Right ventricle myocardium inferior (tissue), 1 donor: ENCODE measurements around the gene SRPK2. TPM values are rescaled to one million over a fixed set of nuclear protein-coding genes. Genes with fewer than 3 reads are reported as not detected.
"Not testable (repeated sequence)": the region's sequence is repeated elsewhere in the genome, so short reads cannot be mapped to it uniquely, and the experiment has no call there.

Source experiments
- ATAC-seq: fragments of 200-7000 bp; cut with Tn5 transposase; one replicate; pipeline ENCODE4 v1.9.1; 2020; ENCODE audit warnings: mild to moderate bottlenecking, moderate library complexity
- DNase-seq: peaks from one replicate; pipeline ENCODE4 v3.0.0; 2021; ENCODE audit errors: missing footprints
- intact Hi-C: fragments of 100-400 bp; cut with DNase I; formaldehyde crosslinking; loops from one replicate; pipeline ENCODE4 v1.11.0; 2022
- total RNA-seq: library from RNA; stranded (reverse); fragmentation: NEBNext Ultra II Directional; extraction: Animal tissue kit (Norgen Biotek cat#: 25700); gene quantifications from one replicate; pipeline ENCODE4 v1.2.1, GENCODE V29; 2021
- donor health status: DM: no; HTN: yes; CAD: no; lungs with severe emphysema.

SRPK2 gene
- total RNA-seq, 1 donor from 2014 or later = 26.8 TPM

DNA sequence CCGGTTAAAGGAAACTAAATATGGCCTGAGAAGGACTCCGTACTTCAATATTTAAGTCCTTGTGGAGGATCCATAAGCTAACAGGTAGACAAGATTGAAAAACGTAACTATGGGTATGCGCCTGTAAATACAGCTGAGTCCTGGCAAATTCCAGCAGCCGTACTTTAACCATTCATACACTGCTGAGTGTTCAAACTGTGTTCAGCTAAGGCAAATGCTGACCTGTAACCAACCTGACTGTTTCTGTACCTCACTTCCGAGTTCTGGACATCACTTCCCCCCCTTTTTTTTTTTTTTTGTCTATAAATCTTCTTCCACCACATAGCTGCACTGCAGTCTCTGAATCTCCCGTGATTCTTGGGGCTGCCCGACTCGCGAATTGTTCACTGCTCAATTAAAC lies 69.1 kb downstream of the SRPK2 start:
- intact Hi-C loops = no loop called here
- DNase-seq (no peak), ATAC-seq (no peak)

DNA sequence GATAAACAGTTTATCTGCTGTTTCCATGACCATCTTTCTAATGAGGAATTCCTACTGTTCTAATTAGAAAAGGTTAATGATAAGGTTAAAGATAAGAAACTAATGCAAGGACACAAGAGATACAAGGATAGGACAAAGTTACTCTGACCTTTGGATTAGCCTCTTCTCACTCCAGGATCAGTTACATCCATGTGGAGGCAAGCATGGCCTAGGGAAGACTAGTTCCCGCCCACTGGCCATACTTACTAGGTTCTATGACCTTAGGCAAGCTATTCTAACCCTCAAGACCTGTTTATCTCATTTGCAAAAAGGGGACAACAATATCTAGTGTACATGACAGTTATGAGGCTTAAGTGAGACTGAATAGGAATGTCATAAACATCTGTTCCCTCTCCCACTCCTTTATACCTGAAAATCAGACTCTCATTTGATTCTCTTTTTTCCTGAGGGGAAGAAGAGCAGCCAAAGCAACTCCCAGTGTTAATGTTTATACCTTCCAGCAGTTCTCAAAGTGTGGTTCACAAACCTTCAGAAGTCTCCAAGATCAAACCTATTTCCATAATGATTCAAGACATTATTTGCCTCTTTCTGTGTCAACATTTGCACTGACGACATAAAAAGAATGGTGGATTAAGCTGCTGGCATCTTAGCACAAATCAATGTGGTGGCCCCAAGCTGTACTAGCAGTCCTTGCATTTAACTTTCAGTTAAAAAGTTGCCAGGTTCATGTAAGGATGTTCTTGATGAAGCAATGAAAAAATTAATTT lies 72.0 kb downstream of the SRPK2 start:
- no peak for ATAC-seq

DNA sequence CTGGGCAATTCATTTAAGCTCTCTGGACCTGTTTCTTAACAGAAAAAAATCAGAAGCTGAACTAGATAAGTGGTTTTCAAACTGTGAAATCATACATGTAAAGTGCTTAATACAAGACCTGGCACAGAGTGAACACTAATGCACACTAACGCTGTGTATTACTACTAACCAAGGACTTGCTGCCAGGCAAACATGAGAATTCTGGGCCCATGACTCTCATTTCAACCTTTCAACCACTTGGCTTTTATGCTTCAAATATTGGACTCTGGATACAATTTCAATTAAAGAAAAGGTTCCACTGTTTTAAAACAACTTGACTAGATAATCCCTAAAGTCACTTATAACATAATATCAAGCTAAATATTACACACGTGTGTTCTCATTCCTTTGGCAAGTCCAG lies 73.4 kb downstream of the SRPK2 start:
- intact Hi-C loops = no loop called here
- ATAC-seq = no peak
- no peak for DNase-seq

More for the DNA sequence above, 72.0 kb downstream of the SRPK2 start:
- DNase-seq = no peak
- intact Hi-C loops = no loop called here

DNA sequence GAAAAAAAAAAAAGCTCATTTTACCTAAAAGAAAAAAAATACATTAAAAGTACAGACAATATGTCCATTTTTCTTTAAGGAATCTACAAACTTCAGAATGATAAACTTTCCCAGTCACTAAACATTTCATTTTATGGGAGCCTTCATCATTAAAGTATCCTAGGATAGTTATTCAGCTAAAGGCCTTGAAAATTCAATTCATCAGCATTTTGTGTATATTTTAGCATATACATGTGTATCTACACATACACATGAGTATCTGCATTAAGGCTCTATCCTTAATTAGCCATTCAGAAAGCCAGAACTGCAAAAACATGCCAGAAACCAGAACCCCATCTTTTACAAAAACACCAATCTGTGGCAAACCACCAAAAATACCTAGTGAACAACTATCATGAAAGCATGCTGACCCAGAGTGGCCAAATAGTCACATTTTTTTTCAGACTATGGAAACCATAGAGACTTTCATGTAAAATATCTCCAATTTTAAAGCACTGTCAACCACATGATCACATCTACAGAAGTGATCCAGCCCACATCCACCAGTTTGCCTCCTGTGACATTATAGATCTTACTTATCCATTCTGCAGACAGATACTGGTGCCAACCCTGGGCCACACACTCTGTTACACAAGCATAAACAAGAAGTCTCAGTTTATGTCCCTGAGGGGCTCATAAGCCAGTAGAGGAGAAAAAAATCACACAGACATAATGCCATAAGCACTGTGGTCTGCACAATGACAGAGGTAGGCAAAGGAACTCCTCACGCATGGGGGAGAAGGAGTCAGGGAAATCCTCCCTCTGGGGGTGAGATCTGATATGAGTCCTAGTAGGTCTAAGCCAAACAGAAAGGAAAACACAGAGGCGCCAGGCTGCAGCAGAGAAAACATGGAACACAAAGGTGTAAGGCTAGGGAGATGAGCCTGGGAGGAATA lies 79.2 kb downstream of the SRPK2 start:
- intact Hi-C loops = no loop called here
- DNase-seq (no peak), ATAC-seq (no peak)

DNA sequence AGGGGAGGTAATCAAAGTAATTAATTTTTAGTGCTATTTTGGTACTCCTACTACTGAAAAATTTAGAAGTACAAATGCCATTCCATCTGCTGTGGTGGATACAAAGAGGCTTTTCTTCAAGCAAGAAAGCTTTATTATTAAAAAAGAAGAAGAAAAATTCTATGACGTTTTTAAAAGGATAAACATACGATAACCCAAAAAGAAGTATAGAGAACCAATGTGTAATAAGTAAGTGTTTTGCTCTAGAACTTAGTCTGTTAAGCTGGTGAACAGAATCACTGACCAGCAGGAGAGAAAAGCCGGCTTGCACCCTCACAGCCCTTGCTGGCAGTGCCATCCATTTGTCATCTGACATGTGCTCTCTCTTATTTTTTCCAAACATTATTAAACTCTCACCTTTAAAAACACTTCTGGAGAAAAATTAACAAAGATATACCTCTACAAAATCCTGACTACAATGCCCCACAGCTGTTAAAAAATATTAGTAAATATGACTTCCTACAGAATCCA lies 81.5 kb downstream of the SRPK2 start:
- intact Hi-C loops = no loop called here

DNA sequence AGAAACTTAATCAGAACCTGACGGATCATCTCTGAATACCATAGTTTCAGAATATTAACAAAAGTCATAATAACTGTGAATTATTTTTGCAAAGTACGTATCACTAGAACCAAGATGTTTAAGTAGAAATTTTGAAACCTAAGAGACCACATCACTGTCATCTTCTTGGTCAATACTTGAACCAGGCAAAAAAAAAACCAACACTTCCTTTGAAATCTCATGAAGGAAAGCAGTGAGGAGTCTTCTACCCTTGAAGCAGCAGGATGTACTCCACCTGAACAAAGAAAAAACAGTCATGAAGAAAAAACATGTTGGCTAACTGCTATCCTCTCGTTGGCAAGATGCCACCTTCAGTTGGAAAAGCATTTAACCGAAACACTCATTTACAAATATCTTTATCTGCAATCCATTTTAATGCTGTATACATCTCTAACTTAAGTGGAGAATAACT lies 82.4 kb downstream of the SRPK2 start:
- DNase-seq = no peak
- ATAC-seq = no peak
- intact Hi-C loops = no loop called here

More for the DNA sequence above, 81.5 kb downstream of the SRPK2 start:
- ATAC-seq (no peak), DNase-seq (no peak)

DNA sequence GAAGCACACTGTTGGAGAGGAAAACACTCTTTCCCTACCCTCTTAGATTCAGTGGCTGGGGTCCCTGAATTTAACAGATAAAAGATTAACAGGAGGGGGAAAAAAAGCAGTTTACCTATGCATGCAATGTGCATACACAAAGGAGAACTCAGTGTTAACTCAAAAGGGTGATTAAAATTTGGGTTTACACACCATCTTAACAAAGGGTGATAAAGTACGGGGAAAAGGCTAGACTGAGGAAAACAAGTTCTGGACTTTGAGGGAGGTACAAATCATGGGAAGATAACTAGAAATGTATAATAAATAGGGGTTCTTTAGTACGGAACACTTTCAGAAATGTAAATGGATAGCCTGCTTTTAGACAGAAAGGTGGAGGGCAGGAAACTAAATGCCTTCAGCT lies 83.1 kb downstream of the SRPK2 start:
- ATAC-seq (no peak), DNase-seq (no peak)
- intact Hi-C loops = no loop called here

DNA sequence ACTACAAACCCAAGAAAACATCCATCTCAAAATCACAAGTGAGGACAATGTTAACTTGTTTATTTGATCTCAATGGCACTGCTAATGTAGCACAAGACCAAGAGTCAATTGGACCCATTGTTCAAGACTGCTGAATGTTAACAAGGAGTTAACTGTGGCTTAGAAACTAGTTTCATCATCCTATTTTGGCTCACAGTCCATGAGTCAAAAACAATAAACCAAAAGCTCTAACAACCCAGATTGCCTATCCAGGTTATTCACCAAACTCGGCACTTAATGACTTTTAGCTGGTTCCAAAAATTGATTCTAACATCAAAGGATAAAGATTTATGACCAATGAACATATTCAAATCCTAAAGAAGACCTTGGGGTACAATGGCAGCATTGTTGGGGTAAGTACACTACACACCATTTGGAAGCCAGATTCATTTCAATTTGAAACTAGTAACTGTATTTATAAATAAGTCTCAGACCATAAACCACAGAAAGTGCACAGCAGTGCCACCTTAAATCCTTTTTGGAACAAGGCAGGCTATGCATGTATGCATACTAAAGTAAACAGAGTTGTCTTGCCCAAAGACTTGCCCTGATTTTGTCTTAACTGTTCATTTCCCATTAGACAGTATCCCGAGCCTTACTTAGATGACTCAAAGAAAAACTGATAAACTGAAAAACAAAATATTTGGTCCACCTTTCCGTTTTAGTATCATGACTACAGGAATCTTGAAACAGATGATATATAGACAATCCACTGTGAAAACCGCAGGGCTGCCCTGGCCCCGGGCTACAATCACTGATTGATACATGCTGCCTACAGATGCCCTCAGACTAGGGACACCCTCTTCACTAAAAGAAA lies 84.5 kb downstream of the SRPK2 start:
- intact Hi-C loops = no loop called here
- ATAC-seq = no peak
- no peak for DNase-seq

DNA sequence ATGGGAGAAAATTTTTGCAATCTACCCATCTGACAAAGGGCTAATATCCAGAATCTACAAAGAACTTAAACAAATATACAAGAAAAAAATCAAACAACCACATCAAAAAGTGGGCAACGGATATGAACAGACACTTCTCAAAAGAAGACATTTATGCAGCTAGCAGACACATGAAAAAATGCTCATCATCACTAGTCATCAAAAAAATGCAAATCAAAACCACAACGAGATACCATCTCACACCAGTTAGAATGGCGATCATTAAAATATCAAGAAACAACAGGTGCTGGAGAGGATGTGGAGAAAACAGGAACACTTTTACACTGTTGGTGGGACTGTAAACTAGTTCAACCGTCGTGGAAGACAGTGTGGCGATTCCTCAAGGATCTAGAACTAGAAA lies 88.1 kb downstream of the SRPK2 start:
- intact Hi-C loops, DNase-seq, ATAC-seq: not testable (repeated sequence)

DNA sequence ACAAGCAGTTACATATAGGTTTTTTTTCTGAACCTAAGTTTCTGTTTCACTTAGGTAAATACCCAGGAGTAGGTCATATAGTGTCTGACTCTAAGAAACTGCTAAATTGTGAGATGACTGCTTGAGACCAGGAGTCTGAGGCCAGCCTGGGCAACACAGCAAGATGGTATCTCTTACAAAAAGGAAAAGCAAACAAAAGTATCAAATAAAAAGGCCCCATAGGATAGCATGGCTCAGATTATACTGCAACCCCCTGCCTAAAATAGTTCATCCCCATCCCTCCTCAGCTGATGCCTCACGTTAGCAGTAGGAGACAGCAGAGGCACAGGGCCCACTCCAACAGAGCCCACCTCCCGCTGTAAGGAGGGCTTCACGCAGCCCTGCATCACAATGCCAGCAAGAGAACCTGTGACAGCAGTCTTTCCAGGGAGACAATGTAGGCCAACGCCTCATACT lies 90.3 kb downstream of the SRPK2 start:
- DNase-seq = no peak
- intact Hi-C loops = no loop called here
- no peak for ATAC-seq

DNA sequence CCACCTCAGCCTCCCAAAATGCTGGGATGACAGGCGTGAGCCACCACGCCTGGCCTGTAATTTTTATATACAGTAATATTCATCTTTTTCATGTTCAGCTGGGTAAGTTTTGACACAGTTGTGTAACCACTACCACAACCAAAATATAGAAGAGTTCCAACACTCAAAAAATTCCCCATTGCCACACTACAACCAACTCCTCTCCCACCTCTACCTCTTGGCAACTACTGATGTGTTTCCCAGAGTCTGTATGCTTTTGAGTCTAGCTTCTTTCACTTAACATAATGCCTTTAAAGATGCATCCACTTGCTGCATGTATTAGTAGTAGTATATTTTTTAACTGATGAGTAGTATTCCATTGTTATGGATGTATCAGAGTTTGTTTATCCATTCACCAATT lies 90.7 kb downstream of the SRPK2 start:
- no peak for DNase-seq
- intact Hi-C loops = no loop called here

DNA sequence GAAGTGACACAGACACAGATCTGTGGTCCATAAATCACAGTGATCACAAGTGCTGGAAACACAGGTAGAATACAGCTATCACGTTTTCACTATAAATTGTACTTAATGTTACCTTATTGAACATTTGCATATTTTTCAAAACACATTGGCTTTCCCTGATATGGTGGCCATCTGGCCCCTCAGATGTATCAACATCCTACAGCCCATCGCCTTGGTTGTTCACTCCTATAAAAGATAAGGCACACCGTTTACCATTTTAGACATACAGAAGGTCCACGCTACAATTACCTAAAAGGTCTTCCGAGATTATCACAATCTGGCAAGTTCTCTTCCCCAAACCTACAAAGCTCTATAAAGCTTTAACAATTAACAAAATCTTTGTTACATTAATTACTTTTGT lies 91.4 kb downstream of the SRPK2 start:
- intact Hi-C loops = no loop called here
- DNase-seq (no peak), ATAC-seq (no peak)

More for the DNA sequence above, 90.7 kb downstream of the SRPK2 start:
- ATAC-seq = no peak

DNA sequence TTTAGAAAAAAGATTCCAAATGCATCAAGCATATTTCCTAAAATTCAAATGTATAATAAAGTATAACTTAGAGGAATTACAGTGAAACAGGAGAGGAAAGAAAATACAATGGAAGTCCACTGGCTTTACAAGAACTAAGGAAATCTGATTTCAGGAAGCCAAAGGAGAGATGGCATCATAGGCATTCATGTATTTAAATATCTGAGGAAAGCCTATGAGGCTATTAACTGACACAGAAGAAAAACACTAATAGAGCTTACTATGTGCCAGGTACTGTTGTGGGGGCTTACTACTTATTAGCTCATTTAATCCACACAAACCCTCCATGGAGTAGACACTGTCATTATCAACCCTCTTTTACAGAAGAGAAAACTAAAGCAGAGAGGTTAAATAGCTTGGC lies 92.2 kb downstream of the SRPK2 start:
- ATAC-seq (no peak), DNase-seq (no peak)
- intact Hi-C loops = no loop called here

DNA sequence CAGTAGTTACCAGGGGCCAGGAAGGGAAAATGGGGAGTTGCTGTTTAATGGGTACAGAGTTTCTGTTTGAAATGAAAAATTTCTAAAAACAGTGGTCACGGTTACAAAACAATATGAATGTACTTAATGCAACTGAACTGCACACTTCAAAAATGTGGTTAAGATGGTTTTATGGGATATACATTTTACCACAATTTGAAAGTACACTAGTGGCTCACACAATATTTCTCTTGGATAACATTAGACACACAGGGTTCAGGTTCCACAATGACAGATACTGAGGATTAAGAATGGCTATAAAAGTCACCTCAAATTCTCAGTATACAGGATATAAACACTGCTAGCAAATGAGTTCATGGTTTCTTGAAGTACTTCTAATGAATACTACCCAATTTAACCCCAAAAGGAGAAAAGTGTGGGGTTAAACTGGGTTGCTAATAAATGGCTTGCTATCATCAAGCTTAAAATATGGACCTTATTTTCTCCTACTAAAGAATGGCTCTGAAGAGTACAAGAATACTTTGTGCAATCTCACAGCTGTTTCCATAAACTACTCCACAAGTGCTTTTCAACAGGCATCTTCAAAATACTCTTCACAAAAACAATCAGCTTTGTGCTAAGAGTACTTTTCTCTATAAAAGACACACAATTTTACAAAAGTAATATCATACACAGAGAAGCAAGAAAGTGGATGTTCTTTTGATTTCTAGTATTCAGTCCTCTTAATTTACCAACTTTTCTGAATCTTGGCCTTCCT lies 92.9 kb downstream of the SRPK2 start:
- DNase-seq (no peak), ATAC-seq (no peak)
- intact Hi-C loops = no loop called here

DNA sequence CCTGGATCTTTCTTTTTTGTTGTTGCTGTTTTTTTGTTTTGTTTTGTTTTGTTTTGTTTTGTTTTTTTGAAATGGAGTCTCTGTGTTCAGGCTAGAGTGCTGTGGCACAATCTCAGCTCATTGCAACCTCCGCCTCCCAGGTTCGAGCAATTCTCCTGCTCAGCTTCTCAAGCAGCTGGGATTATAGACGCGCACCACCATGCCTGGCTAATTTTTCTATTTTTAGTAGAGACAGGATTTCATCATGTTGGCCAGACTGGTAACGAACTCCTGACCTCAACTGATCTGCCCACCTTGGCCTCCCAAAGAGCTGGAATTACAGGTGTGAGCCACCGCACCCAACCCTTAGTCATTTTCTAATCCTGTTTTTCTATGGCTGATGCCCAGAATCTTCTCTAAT lies 94.2 kb downstream of the SRPK2 start:
- intact Hi-C loops, DNase-seq, ATAC-seq: not testable (repeated sequence)

DNA sequence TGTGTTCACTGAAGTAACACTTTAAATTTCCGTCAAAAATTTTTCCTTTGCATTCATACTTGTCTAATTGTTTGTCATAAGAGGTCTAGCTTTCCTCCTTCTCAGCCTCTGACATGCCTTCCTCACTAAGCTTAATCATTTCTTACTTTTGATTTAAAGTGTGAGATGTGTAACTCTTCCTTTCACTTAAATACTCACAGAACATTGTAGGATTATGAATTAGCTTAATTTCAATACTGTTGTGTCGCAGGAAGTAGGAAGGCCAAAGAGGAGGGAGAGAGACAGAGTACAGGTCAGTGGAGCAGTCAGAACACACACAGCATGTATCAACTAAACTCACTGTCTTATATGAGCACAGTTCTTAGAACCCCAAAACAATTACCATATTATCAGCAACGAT lies 99.0 kb downstream of the SRPK2 start:
- DNase-seq (no peak), ATAC-seq (no peak)
- intact Hi-C loops = no loop called here

DNA sequence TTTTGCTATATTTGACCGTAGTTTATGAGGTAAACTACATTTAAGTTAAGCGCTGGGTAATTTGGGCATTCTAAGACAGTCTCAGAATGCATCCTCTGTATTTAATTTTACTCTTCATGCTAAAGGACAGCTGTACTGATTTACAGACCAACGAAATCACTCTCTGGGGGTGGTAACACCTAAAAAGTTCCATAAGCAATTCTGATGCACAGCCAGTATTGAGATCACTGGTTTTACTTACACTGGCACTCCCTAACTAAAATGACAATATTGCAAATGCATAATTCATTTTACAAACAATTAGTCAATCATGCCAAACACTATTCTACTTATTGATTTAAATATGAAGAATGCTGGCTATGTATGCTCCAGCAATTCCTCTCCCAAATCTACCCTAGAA lies 102.3 kb downstream of the SRPK2 start:
- ATAC-seq (no peak), DNase-seq (no peak)
- intact Hi-C loops = no loop called here
